HG03354 (cell line): Measurements from ENCODE around the gene CRB2.

ENCODE experiments used
- ATAC-seq: cut with Tn5 transposase; IDR thresholded peaks from one replicate; pipeline ENCODE4 v1.9.1; 2021; ENCODE audit warnings: mild to moderate bottlenecking; ENCODE audit not compliant: unreplicated experiment, poor library complexity, severe bottlenecking

The CRB2 gene

DNA sequence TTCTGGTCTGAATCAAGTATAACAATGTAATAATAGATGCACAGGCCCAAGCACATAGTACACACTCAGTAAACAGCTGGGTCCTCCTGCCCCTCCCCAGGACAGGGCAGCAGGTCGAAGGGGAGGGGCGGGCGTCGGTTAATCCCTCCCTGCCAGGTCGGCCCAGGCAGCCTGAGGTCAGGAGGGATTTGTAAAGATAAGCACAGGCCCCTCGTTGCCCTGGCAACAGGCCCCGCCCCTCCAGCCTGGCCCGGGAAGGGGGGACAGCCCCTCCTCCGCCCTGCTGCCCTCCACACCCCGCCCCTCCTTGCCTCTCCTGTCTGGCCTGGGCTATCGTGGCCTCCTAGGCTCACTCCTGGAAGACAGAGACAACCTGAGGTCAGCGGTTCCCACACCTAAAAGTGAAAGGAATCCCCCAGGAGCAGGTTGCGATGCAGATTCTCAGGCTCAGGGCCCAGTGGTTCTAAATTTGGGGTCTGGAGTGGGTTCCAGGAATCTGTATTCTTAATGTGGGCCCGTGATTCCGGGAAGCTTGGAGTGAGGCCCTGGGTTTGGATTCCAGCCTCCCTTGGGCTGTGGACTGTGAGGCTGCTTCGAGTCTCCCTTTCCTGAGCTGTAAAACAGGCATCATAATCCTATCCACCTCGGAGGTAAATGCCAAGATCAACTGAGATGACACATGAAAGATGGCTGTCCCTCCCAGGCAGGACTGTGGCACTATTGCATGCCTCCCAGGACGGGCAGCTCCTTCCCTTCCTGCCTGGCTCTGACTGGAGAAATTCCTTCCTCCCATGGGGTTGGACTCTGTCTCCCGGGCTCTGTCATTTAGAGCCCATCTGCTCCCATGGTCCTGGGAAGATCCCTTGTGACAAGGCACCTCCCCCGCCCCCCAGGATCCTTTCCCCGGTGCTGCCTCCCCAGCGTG lies 4.4 kb downstream of the CRB2 start:
- ATAC-seq = no peak

DNA sequence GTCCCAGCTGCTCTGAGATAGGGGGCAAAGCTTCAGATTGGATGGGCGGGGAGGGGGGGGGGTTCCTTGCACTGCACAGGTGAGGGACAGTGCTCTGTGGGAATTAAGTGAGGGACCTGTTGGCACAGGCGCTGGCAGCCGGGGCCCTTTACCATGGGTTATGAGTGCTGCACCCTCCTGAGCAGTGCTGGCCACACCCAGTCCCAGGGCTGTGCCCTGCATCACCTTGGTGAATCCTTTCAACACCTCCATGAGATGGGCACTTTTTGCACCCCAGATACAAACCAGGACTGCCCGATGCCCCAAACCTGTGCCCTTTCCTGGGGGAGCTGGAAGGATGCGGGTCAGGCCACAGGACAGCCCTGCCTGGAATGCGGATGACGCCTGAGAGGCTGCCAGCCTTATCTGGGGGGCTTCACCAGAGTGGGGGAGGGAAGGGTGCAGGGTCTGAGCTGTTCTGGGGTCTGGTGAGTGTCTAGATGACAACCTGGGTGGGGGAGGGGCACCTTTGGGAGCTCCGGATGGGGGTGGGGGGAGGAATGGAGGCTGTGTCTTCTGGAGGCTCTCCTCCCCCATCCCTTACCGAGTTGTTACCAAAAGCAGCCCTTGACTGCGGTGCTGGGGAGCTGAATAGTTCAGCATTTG lies 5.2 kb downstream of the CRB2 start:
- no peak for ATAC-seq

GRCh38 chr9:123361731-123362510 lies 5.9 kb downstream of the CRB2 start:
- ATAC-seq = no peak

- no peak for ATAC-seq
Measured at GRCh38 chr9:123362856-123363255, 6.9 kb downstream of the CRB2 start.

- no peak for ATAC-seq
Measured at GRCh38 chr9:123364241-123364824, 8.3 kb downstream of the CRB2 start.

DNA sequence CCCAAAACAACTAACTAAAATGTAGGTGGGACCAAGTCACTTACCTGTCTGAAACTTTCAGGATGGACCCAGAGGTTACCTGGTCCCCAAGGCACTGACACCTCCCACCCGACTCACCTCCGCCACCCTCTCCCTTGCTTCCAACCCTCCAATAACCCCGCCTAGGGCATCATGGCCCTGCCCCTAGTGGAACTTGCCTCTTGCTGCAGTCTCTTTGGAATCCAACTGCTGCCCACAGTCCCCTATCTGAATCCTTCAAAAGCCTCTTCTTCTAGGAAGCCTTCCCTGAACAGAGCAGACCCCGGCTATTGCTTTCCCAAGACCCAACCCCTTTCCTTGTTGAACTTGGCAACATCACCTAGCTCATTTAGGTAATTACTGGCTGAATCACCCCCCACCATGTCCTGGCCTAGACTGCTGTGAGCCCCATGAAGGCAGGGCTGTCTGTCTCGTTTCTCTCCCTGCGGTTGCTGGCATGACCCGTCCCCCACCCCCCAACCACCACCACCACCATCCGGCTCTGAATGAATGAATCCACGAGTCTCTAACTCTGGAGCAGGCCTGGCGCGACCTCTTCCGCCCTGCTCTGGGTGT lies 9.4 kb downstream of the CRB2 start:
- ATAC-seq = no peak

GRCh38 chr9:123365881-123366528 lies 10.0 kb downstream of the CRB2 start:
- no peak for ATAC-seq

DNA sequence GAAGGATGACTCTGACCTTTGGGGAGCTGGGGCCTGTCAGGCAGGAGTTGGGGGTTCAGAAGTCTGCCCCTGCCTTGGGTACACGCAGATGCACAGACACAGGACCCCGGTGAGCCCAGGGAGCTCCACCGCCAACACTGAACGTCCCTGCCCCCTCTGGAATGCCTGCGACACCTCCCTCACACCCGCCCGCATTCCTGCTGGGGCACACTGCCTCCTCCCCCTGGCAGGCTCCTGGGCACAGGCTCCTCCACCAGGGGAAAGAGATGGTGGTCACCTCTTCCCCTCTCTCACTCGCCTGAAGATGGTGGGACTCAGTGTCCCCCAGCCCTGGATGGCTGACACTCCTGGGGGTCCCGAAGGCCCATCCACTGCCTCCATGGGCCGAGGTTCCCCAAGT lies 12.0 kb downstream of the CRB2 start:
- no peak for ATAC-seq

GRCh38 chr9:123368536-123369153 lies 12.6 kb downstream of the CRB2 start:
- no peak for ATAC-seq

GRCh38 chr9:123369296-123369695 lies 13.3 kb downstream of the CRB2 start:
- no peak for ATAC-seq

- no peak for ATAC-seq
Measured at GRCh38 chr9:123370108-123370507, 14.1 kb downstream of the CRB2 start.

- no peak for ATAC-seq
Measured at GRCh38 chr9:123370526-123371227, 14.7 kb downstream of the CRB2 start.

DNA sequence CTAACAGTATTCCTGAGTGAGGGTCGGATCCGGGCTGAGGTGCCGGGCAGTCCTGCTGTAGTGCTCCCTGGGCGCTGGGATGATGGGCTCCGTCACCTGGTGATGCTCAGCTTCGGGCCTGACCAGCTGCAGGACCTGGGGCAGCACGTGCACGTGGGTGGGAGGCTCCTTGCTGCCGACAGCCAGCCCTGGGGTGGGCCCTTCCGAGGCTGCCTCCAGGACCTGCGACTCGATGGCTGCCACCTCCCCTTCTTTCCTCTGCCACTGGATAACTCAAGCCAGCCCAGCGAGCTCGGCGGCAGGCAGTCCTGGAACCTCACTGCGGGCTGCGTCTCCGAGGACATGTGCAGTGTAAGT lies 15.2 kb downstream of the CRB2 start:
- ATAC-seq = no peak

DNA sequence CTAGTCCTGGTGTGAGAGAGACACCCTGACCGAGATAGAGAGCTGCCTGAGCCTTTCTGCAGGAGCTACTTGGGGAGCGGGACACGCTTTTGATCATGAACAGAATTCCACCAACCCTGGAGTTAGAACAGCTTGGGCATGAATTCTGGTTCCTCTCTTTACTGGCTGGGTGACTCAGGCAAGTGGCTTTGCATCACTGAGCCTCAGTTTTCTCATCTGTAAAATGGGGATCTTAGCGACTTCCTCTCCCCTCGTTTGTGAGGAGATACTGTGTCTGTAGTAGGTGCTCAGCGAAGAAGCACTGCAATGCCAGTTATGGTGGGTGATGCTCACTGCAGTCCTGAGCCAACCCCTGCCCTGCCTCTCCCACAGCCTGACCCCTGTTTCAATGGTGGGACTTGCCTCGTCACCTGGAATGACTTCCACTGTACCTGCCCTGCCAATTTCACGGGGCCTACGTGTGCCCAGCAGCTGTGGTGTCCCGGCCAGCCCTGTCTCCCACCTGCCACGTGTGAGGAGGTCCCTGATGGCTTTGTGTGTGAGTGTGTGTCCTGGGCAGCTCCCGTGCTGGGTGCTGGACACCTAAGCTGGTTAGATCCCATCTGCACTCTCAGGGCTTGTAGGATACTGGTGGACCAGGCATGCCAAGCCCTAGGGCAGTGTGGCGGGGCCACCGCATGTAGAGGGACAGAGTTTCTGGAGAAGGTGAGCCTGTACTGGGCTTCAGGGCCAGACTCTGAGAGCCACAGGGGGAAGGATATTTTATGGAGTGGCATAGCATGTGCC lies 16.0 kb downstream of the CRB2 start:
- ATAC-seq = no peak

DNA sequence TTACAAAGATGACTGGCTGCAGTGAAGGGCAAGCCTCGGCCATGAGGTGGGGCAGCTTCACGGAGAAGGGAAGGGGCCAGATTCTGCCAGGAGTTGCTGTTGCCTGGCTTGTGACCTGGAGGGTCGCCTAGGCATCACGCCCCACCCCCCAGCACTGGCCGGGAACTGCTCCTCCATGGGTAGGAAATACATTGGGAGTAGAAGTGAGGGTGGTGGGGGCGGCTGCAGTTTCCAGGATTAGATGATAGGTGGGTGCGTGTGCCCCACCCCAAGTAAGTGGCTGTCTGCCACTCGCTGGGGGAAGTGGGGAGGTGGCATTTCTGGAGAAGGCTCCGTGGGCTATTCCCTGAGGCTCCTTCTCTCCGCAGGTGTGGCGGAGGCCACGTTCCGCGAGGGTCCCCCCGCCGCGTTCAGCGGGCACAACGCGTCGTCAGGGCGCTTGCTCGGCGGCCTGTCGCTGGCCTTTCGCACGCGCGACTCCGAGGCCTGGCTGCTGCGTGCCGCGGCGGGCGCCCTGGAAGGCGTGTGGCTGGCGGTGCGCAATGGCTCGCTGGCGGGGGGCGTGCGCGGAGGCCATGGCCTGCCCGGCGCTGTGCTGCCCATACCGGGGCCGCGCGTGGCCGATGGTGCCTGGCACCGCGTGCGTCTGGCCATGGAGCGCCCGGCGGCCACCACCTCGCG lies 16.9 kb downstream of the CRB2 start:
- ATAC-seq = no peak

- ATAC-seq = no peak
Measured at GRCh38 chr9:123373447-123373923, 17.5 kb downstream of the CRB2 start.

DNA sequence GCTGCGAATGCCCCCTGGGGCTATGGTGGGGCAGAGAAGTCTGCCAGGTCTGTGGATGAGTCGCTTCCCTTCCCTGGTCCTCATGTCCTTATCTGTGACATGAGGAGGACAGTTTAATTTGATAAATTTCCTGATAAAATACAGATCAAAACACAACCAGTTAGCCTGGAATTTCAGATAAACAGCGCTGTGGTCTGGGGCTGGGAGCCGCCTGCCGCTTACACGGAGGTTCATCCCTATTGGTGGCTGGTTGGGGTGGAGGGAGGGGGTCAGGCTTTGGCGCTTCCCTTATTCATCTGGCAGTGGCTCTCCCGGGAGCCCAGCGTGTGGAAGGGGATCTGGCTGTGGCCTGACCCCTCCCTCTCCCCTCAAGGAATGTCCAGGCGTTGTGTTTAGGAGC lies 17.9 kb downstream of the CRB2 start:
- ATAC-seq = no peak
